Lung (tissue), 12 donors: ENCODE data around the gene AIMP2. TPM values are rescaled to one million over a fixed set of nuclear protein-coding genes. Genes with fewer than 3 reads are reported as not detected.

Experiments
- ATAC-seq: fragments of 200-7000 bp; cut with Tn5 transposase; one replicate; pipeline ENCODE4 v1.9.1; 2020; ENCODE audit warnings: moderate number of reproducible peaks; ENCODE audit not compliant: insufficient read depth, low FRiP score
- DNase-seq, 3 donors: peaks; one replicate each; pipeline ENCODE4 v3.0.0-alpha.2; 2013 to 2017
- H3K27ac ChIP-seq, 2 donors: one replicate each; pipeline ENCODE4 v1.5.1; 2013; ENCODE audit warnings: mild to moderate bottlenecking in 2 of 2, moderate library complexity in 2 of 2, control low read depth in 1 of 2, inconsistent platforms in 1 of 2, low read depth in 1 of 2, low read length in 1 of 2
- H3K27me3 ChIP-seq, 3 donors: one replicate each; pipeline ENCODE4 v1.5.1; 2013; ENCODE audit warnings: low read length in 2 of 3; ENCODE audit not compliant: control insufficient read depth in 3 of 3, insufficient read depth in 3 of 3
- H3K36me3 ChIP-seq, 4 donors: one replicate each; pipeline ENCODE4 v1.5.1; 2013; ENCODE audit warnings: low read length in 4 of 4, mild to moderate bottlenecking in 1 of 4, moderate library complexity in 1 of 4; ENCODE audit not compliant: control insufficient read depth in 4 of 4, insufficient read depth in 4 of 4
- H3K4me1 ChIP-seq, 5 donors: one replicate each; pipeline ENCODE4 v1.5.1; 2013; ENCODE audit warnings: low read length in 5 of 5, mild to moderate bottlenecking in 2 of 5, moderate library complexity in 1 of 5; ENCODE audit not compliant: control insufficient read depth in 5 of 5, insufficient read depth in 5 of 5
- H3K4me3 ChIP-seq: one replicate; pipeline ENCODE4 v1.5.1; 2013; ENCODE audit warnings: mild to moderate bottlenecking, control low read depth, moderate library complexity
- H3K9ac ChIP-seq, 2 donors: one replicate each; pipeline ENCODE4 v1.5.1; 2013; ENCODE audit warnings: low read length in 2 of 2, control low read depth in 1 of 2; ENCODE audit not compliant: insufficient read depth in 1 of 2
- H3K9me3 ChIP-seq, 4 donors: one replicate each; pipeline ENCODE4 v1.5.1; 2013; ENCODE audit warnings: low read length in 3 of 4, mild to moderate bottlenecking in 1 of 4, moderate library complexity in 1 of 4; ENCODE audit not compliant: control insufficient read depth in 4 of 4, insufficient read depth in 3 of 4
- CTCF ChIP-seq: IDR thresholded peaks from 2 replicates; pipeline ENCODE4 v1.5.1; 2012; ENCODE audit warnings: mild to moderate bottlenecking; ENCODE audit errors: control extremely low read depth, extremely low read depth
- WGBS, 2 donors: extraction: QIAGEN DNeasy Blood & Tissue Kit; methylation state at CpG; one replicate each; pipeline ENCODE4 v1.1.7; 2013; 5-methylcytosine and 5-hydroxymethylcytosine counted together
- polyA plus RNA-seq, 2 donors: library from polyadenylated mRNA; stranded (reverse); fragments of 200-250 nt; gene quantifications; one replicate each; pipeline ENCODE4 v1.2.1, GENCODE V29; 2013
- total RNA-seq, 2 donors: library from RNA; depleted of rRNA in 1 of 2; stranded (reverse); fragments of >200 nt in 1 of 2; gene quantifications; one replicate each; pipeline ENCODE4 v1.2.1, GENCODE V29; 2014 to 2021
- donor health status: control.
- donor health status: control.
- donor health status: Bipolar disorder and iron deficiency.
- donor health status: healthy.
- donor health status: DM: yes; HTN: yes; CAD: no.

The AIMP2 gene
- total and polyA plus RNA-seq, 4 donors = 18.0 to 44.2 (median 29.8) TPM

GRCh38 chr7:6031567-6031966 lies 22.5 kb downstream of the AIMP2 start:
- no peak overlapping the region for H3K27ac ChIP-seq
- DNase-seq (no peak), ATAC-seq (no peak)
- no peak overlapping the region for H3K9ac ChIP-seq
- no peak overlapping the region for H3K4me3 ChIP-seq
- TF ChIP-seq CTCF = no peak
- H3K4me1 ChIP-seq = no peaks in the 10 kb centered on the region
- peaks cover 28 to 36% (median 31%) of the 10 kb centered on the region in 4 donors for H3K36me3 ChIP-seq
- 91 to 96% methylated on average over 3 of the region's 3 CpGs for WGBS, 2 donors
- no peaks in the 10 kb centered on the region for H3K27me3 ChIP-seq
- H3K9me3 ChIP-seq = no peaks in the 10 kb centered on the region

GRCh38 chr7:6032167-6032566 lies 23.1 kb downstream of the AIMP2 start:
- H3K27me3 ChIP-seq = no peaks in the 10 kb centered on the region
- H3K4me1 ChIP-seq = no peaks in the 10 kb centered on the region
- ATAC-seq (no peak), DNase-seq (no peak)
- no peak overlapping the region for H3K27ac ChIP-seq
- no peak for TF ChIP-seq CTCF
- no peaks in the 10 kb centered on the region for H3K9me3 ChIP-seq
- H3K36me3 ChIP-seq = peaks cover 25 to 32% (median 31%) of the 10 kb centered on the region in 4 donors
- no peak overlapping the region for H3K4me3 ChIP-seq
- H3K9ac ChIP-seq = no peak overlapping the region
- WGBS, 2 donors = 73 to 77% methylated on average over 5 of the region's 5 CpGs

GRCh38 chr7:6032641-6033040 lies 23.6 kb downstream of the AIMP2 start:
- WGBS, 2 donors = 89 to 93% methylated on average over 7 of the region's 7 CpGs
- H3K27ac ChIP-seq = no peak overlapping the region
- ATAC-seq (no peak), DNase-seq (no peak)
- H3K9me3 ChIP-seq = no peaks in the 10 kb centered on the region
- H3K4me1 ChIP-seq = no peaks in the 10 kb centered on the region
- H3K36me3 ChIP-seq = peaks cover 25 to 33% (median 28%) of the 10 kb centered on the region in 4 donors
- no peak for TF ChIP-seq CTCF
- no peak overlapping the region for H3K9ac ChIP-seq
- H3K4me3 ChIP-seq = no peak overlapping the region
- no peaks in the 10 kb centered on the region for H3K27me3 ChIP-seq

- no peak for TF ChIP-seq CTCF
- Histone ChIP-seq H3K36me3 (peaks cover 26 to 42% (median 31%) of the 10 kb centered on the region in 4 donors), H3K27me3 (no peaks in the 10 kb centered on the region), H3K4me3 (no peak overlapping the region), H3K4me1 (no peaks in the 10 kb centered on the region), H3K9me3 (no peaks in the 10 kb centered on the region), H3K27ac (no peak overlapping the region), H3K9ac (no peak overlapping the region)
- no peak for DNase-seq
- 92 to 97% methylated on average over 10 of the region's 10 CpGs for WGBS, 2 donors
- no peak for ATAC-seq
Measured at GRCh38 chr7:6035165-6035564, 26.1 kb downstream of the AIMP2 start.
